ENCODE measurements around the gene ALKBH3. TPM values are rescaled to one million over a fixed set of nuclear protein-coding genes. Genes with fewer than 3 reads are reported as not detected.

Gene ALKBH3
- total and polyA plus RNA-seq, 2 experiments from 2014 or later = 10.7 to 10.8 TPM

DNA sequence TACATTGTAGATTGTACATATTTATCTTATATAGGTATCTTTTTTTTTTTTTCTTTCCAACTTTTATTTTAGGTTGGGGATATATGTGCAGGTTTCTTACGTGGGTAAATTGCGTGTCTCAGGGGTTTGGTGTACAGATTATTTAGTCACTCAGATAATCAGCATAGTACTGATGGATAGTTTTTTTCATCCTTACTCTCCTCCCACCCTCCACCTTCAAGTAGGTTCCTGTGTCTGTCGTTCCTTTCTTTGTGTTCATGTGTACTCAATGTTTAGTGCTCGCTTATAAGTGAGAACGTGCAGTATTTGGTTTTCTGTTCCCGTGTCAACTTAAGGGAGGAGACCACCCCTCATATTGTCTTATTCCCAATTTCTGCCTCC lies 71.4 kb downstream of the ALKBH3 start:
- Mint-ChIP-seq H3K9me3 (peaks cover 4% of the 10 kb centered on the region; the same call in 1 of the 3 replicates), H3K27ac (no peak overlapping the region), H3K4me1 (peaks cover 42% of the 10 kb centered on the region), H3K4me3 (no peak overlapping the region), H3K36me3 (ENCODE audit: low read depth) (no peaks in the 10 kb centered on the region; the same call in 2 of the 3 replicates), H3K27me3 (ENCODE audit: insufficient read depth, low read depth, poor library complexity) (peaks cover 12% of the 10 kb centered on the region)
- TF ChIP-seq, protein P1, sequence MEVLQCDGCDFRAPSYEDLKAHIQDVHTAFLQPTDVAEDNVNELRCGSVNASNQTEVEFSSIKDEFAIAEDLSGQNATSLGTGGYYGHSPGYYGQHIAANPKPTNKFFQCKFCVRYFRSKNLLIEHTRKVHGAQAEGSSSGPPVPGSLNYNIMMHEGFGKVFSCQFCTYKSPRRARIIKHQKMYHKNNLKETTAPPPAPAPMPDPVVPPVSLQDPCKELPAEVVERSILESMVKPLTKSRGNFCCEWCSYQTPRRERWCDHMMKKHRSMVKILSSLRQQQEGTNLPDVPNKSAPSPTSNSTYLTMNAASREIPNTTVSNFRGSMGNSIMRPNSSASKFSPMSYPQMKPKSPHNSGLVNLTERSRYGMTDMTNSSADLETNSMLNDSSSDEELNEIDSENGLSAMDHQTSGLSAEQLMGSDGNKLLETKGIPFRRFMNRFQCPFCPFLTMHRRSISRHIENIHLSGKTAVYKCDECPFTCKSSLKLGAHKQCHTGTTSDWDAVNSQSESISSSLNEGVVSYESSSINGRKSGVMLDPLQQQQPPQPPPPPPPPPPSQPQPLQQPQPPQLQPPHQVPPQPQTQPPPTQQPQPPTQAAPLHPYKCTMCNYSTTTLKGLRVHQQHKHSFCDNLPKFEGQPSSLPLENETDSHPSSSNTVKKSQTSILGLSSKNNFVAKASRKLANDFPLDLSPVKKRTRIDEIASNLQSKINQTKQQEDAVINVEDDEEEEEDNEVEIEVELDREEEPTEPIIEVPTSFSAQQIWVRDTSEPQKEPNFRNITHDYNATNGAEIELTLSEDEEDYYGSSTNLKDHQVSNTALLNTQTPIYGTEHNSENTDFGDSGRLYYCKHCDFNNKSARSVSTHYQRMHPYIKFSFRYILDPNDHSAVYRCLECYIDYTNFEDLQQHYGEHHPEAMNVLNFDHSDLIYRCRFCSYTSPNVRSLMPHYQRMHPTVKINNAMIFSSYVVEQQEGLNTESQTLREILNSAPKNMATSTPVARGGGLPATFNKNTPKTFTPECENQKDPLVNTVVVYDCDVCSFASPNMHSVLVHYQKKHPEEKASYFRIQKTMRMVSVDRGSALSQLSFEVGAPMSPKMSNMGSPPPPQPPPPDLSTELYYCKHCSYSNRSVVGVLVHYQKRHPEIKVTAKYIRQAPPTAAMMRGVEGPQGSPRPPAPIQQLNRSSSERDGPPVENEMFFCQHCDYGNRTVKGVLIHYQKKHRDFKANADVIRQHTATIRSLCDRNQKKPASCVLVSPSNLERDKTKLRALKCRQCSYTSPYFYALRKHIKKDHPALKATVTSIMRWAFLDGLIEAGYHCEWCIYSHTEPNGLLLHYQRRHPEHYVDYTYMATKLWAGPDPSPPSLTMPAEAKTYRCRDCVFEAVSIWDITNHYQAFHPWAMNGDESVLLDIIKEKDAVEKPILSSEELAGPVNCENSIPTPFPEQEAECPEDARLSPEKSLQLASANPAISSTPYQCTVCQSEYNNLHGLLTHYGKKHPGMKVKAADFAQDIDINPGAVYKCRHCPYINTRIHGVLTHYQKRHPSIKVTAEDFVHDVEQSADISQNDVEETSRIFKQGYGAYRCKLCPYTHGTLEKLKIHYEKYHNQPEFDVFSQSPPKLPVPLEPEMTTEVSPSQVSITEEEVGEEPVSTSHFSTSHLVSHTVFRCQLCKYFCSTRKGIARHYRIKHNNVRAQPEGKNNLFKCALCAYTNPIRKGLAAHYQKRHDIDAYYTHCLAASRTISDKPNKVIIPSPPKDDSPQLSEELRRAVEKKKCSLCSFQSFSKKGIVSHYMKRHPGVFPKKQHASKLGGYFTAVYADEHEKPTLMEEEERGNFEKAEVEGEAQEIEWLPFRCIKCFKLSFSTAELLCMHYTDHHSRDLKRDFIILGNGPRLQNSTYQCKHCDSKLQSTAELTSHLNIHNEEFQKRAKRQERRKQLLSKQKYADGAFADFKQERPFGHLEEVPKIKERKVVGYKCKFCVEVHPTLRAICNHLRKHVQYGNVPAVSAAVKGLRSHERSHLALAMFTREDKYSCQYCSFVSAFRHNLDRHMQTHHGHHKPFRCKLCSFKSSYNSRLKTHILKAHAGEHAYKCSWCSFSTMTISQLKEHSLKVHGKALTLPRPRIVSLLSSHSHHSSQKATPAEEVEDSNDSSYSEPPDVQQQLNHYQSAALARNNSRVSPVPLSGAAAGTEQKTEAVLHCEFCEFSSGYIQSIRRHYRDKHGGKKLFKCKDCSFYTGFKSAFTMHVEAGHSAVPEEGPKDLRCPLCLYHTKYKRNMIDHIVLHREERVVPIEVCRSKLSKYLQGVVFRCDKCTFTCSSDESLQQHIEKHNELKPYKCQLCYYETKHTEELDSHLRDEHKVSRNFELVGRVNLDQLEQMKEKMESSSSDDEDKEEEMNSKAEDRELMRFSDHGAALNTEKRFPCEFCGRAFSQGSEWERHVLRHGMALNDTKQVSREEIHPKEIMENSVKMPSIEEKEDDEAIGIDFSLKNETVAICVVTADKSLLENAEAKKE (CRISPR knock-in tag; IDR thresholded peaks at IDR 0.05) = no peak
- TF ChIP-seq, protein P2, sequence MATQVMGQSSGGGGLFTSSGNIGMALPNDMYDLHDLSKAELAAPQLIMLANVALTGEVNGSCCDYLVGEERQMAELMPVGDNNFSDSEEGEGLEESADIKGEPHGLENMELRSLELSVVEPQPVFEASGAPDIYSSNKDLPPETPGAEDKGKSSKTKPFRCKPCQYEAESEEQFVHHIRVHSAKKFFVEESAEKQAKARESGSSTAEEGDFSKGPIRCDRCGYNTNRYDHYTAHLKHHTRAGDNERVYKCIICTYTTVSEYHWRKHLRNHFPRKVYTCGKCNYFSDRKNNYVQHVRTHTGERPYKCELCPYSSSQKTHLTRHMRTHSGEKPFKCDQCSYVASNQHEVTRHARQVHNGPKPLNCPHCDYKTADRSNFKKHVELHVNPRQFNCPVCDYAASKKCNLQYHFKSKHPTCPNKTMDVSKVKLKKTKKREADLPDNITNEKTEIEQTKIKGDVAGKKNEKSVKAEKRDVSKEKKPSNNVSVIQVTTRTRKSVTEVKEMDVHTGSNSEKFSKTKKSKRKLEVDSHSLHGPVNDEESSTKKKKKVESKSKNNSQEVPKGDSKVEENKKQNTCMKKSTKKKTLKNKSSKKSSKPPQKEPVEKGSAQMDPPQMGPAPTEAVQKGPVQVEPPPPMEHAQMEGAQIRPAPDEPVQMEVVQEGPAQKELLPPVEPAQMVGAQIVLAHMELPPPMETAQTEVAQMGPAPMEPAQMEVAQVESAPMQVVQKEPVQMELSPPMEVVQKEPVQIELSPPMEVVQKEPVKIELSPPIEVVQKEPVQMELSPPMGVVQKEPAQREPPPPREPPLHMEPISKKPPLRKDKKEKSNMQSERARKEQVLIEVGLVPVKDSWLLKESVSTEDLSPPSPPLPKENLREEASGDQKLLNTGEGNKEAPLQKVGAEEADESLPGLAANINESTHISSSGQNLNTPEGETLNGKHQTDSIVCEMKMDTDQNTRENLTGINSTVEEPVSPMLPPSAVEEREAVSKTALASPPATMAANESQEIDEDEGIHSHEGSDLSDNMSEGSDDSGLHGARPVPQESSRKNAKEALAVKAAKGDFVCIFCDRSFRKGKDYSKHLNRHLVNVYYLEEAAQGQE (IDR thresholded peaks at IDR 0.05; ENCODE audit: unreplicated experiment) = no peak
- DNase-seq (ENCODE audit: low spot score) = no peak
- no peak overlapping the region for H3K27ac ChIP-seq (ENCODE audit: low read depth)
- peaks cover 22% of the 10 kb centered on the region for H3K4me1 ChIP-seq (ENCODE audit: insufficient read depth)
- H3K4me2 ChIP-seq = no peak overlapping the region
- no peak overlapping the region for H2AFZ ChIP-seq
- no peaks in the 10 kb centered on the region for H3K36me3 ChIP-seq (ENCODE audit: insufficient read depth)
- no peaks in the 10 kb centered on the region for H3K79me2 ChIP-seq (replicated peaks; ENCODE audit: insufficient read depth)
- peaks cover 12% of the 10 kb centered on the region for H3K9me2 ChIP-seq (ENCODE audit: insufficient read depth)
- no peak for ATAC-seq
- H3F3A ChIP-seq (replicated peaks; ENCODE audit: low read depth) = no peaks in the 10 kb centered on the region
- H4K20me1 ChIP-seq (replicated peaks; ENCODE audit: insufficient read depth) = no peaks in the 10 kb centered on the region
- H3K27me3 ChIP-seq (ENCODE audit: insufficient read depth) = no peaks in the 10 kb centered on the region
- H3K4me3 ChIP-seq = no peak overlapping the region
